HepG2 (cell line): ENCODE data around the gene ETV3L. TPM values are rescaled to one million over a fixed set of nuclear protein-coding genes. Genes with fewer than 3 reads are reported as not detected.

Experiments used
- ATAC-seq: fragments of 200-7000 bp; cut with Tn5 transposase; 3 replicates; pipeline ENCODE4 v1.9.1; 2020; ENCODE audit warnings: mild to moderate bottlenecking, moderate library complexity
- BruUV-seq: library from RNA; stranded (reverse); fragments of 400-500 nt; replicated peaks from 2 replicates; lab custom pipeline; 2021; lab: Mats Ljungman, UMichigan
- CTCF ChIA-PET: fragments of 300-600 bp; formaldehyde crosslinking; extraction: SDS; loops from one replicate; lab custom pipeline; 2021; ENCODE audit warnings: low total read pairs, inconsistent platforms, low intra/inter-chr PET ratio; lab: Yijun Ruan, JAX
- POLR2A ChIA-PET: fragments of 350-600 bp; sonication (Branson Sonifier 250); formaldehyde crosslinking; loops from one replicate; lab custom pipeline; 2020; ENCODE audit warnings: antibody characterized with exemption, inconsistent platforms; lab: Yijun Ruan, JAX
- DNase-seq: peaks from one replicate; pipeline ENCODE4 v3.0.0-alpha.2; 2015; ENCODE audit warnings: low spot score
- FAIRE-seq: peaks from 3 replicates; lab custom pipeline; 2011; peaks lifted over from hg19 to GRCh38; lab: Jason Lieb, UNC
- H2AFZ ChIP-seq: one replicate; pipeline ENCODE4 v1.6.1; 2011; ENCODE audit warnings: low read length, inconsistent platforms
- H3K27ac ChIP-seq: fragments of 300-600 bp; 3 replicates; pipeline ENCODE4 v1.8.0; 2011; ENCODE audit warnings: mixed run types, mild to moderate bottlenecking, mixed read lengths, low read length, inconsistent platforms; ENCODE audit not compliant: insufficient read depth; ENCODE audit errors: extremely low read length
- H3K27me3 ChIP-seq, 2 experiments: fragments of 200-600 bp in 1 of 2; 2 replicates in 1 of 2; 3 replicates in 1 of 2; pipeline versions ENCODE4 v1.6.0 to v1.8.0; 2011; ENCODE audit warnings: low read length in 2 of 2, mild to moderate bottlenecking in 2 of 2, moderate library complexity in 2 of 2, inconsistent platforms in 1 of 2; ENCODE audit not compliant: insufficient read depth in 2 of 2, control insufficient read depth in 1 of 2
- H3K36me3 ChIP-seq, 2 experiments: fragments of 200-600 bp in 1 of 2; replicated peaks in 1 of 2; 2 replicates in 1 of 2; 3 replicates in 1 of 2; pipeline versions ENCODE4 v1.5.1 to v1.8.0; 2011; ENCODE audit warnings: low read length in 2 of 2, inconsistent platforms in 1 of 2; ENCODE audit not compliant: insufficient read depth in 2 of 2, control insufficient read depth in 1 of 2
- H3K4me1 ChIP-seq: 2 replicates; pipeline ENCODE4 v1.5.1; 2012; ENCODE audit warnings: low read length, inconsistent platforms; ENCODE audit not compliant: insufficient read depth
- H3K4me2 ChIP-seq: 2 replicates; pipeline ENCODE4 v1.6.0; 2011; ENCODE audit warnings: low read depth, low read length, inconsistent platforms
- H3K4me3 ChIP-seq, 3 experiments: fragments of 200-600 bp in 1 of 3; sonication (generic), shearing (Covaris generic) in 1 of 3; replicated peaks in 1 of 3; 2 replicates each; pipeline ENCODE4 v1.5.1; 2011 to 2016; ENCODE audit warnings: low read length in 3 of 3, inconsistent platforms in 2 of 3, low read depth in 2 of 3, mild to moderate bottlenecking in 2 of 3, control low read depth in 1 of 3, mixed read lengths in 1 of 3; ENCODE audit not compliant: insufficient read depth in 1 of 3
- H3K79me2 ChIP-seq: one replicate; pipeline ENCODE4 v1.6.1; 2011; ENCODE audit warnings: low read length, inconsistent platforms; ENCODE audit not compliant: insufficient read depth
- H3K9ac ChIP-seq: 2 replicates; pipeline ENCODE4 v1.6.0; 2011; ENCODE audit warnings: mild to moderate bottlenecking, low read depth, low read length, inconsistent platforms; ENCODE audit not compliant: insufficient read depth
- H3K9me3 ChIP-seq: 2 replicates; pipeline ENCODE4 v1.5.1; 2012; ENCODE audit warnings: mild to moderate bottlenecking, low read length
- H4K20me1 ChIP-seq: 2 replicates; pipeline ENCODE4 v1.6.0; 2011; ENCODE audit warnings: inconsistent platforms, mild to moderate bottlenecking, low read length, moderate library complexity; ENCODE audit not compliant: insufficient read depth
- AKAP8 ChIP-seq: sonication (generic); formaldehyde crosslinking; IDR thresholded peaks from 2 replicates; pipeline ENCODE4 v1.5.1; 2020; ENCODE audit warnings: mild to moderate bottlenecking, missing genetic modification reagents
- ARNTL ChIP-seq: sonication (generic); formaldehyde crosslinking; IDR thresholded peaks from 2 replicates; pipeline ENCODE4 v1.4.0; 2020; ENCODE audit warnings: mild to moderate bottlenecking, missing genetic modification reagents
- ELF3 ChIP-seq: IDR thresholded peaks from 2 replicates; pipeline ENCODE4 v1.6.1; 2016; ENCODE audit warnings: missing genetic modification reagents, missing compliant biosample characterization
- MXI1 ChIP-seq: IDR thresholded peaks from 3 replicates; pipeline ENCODE4 v1.6.1; 2012; ENCODE audit warnings: low read depth, low read length, inconsistent platforms, borderline replicate concordance
- ZNF713 ChIP-seq: sonication (generic); formaldehyde crosslinking; IDR thresholded peaks from 2 replicates; pipeline ENCODE4 v1.4.0; 2020; ENCODE audit warnings: mild to moderate bottlenecking, missing genetic modification reagents
- ZNF839 ChIP-seq: sonication (generic); formaldehyde crosslinking; IDR thresholded peaks from 2 replicates; pipeline ENCODE4 v1.4.0; 2020; ENCODE audit warnings: missing genetic modification reagents, mild to moderate bottlenecking, borderline replicate concordance
- WGBS: methylation state at CpG from one replicate; pipeline ENCODE4 v1.1.6; 2017; ENCODE audit warnings: low lambda C conversion rate; 5-methylcytosine and 5-hydroxymethylcytosine counted together
- in situ Hi-C: cut with HindIII; loops from 2 replicates; pipeline ENCODE4 v1.10.0; 2017; ENCODE audit warnings: low pct_unique_long_range_greater_than_20kb; ENCODE audit not compliant: extremely low pct_ligation_motif_present
- intact Hi-C: fragments of 100-400 bp; cut with micrococcal nuclease; formaldehyde crosslinking; loops from one replicate; pipeline ENCODE4 v1.10.0; 2022; ENCODE audit not compliant: unreplicated experiment
- polyA plus RNA-seq, 8 experiments: library from polyadenylated mRNA; depleted of rRNA in 3 of 8; stranded (reverse) in 7 of 8; unstranded in 1 of 8; fragments of >200 nt; fragmentation: Illumina TruSeq in 4 of 8; extraction: Trizol in 4 of 8; gene quantifications; 2 replicates each; pipeline versions ENCODE4 v1.2.1 to v1.2.3, GENCODE V29; 2011 to 2016; ENCODE audit warnings: low read depth in 4 of 8, missing spikeins in 1 of 8, mixed read lengths in 1 of 8; ENCODE audit not compliant: insufficient read depth in 1 of 8
- total RNA-seq, 5 experiments: library from RNA; depleted of rRNA; stranded (reverse); fragments of >200 nt; fragmentation: Illumina TruSeq; extraction: Trizol; gene quantifications; 2 replicates each; pipeline ENCODE4 v1.2.3, GENCODE V29; 2016; ENCODE audit warnings: low read depth in 1 of 5
- TF ChIP-seq, protein P1 (sequence below): sonication (generic); formaldehyde crosslinking; IDR thresholded peaks from 2 replicates; pipeline ENCODE4 v1.5.1; 2020; ENCODE audit warnings: mild to moderate bottlenecking, missing genetic modification reagents, moderate library complexity
- TF ChIP-seq, protein P2 (sequence below): sonication (generic); formaldehyde crosslinking; IDR thresholded peaks from 2 replicates; pipeline ENCODE4 v1.5.0; 2020; ENCODE audit warnings: missing genetic modification reagents, mild to moderate bottlenecking, borderline replicate concordance
- TF ChIP-seq, protein P3 (sequence below): sonication (generic); formaldehyde crosslinking; IDR thresholded peaks from 2 replicates; pipeline ENCODE4 v1.5.1; 2020; ENCODE audit warnings: missing genetic modification reagents, mild to moderate bottlenecking, borderline replicate concordance

The ETV3L gene
- total and polyA plus RNA-seq, 2 of the 13 experiments (the other 11 are each of a cell fraction or from before 2014, with no cell fraction given), result not detected

GRCh38 chr1:157110003-157110402, 10.4 kb upstream of the ETV3L start (continued):
- TF ChIP-seq ARNTL (CRISPR knock-in tag) (no peak), ZNF839 (CRISPR knock-in tag) (no peak)
- TF ChIP-seq, protein P1, sequence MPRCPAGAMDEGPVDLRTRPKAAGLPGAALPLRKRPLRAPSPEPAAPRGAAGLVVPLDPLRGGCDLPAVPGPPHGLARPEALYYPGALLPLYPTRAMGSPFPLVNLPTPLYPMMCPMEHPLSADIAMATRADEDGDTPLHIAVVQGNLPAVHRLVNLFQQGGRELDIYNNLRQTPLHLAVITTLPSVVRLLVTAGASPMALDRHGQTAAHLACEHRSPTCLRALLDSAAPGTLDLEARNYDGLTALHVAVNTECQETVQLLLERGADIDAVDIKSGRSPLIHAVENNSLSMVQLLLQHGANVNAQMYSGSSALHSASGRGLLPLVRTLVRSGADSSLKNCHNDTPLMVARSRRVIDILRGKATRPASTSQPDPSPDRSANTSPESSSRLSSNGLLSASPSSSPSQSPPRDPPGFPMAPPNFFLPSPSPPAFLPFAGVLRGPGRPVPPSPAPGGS (CRISPR knock-in tag), result no peak
- TF ChIP-seq, protein P2, sequence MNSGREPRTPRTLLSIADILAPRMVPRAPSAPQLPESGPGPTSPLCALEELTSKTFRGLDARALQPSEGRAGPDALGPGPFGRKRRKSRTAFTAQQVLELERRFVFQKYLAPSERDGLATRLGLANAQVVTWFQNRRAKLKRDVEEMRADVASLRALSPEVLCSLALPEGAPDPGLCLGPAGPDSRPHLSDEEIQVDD (CRISPR knock-in tag), result no peak

DNA sequence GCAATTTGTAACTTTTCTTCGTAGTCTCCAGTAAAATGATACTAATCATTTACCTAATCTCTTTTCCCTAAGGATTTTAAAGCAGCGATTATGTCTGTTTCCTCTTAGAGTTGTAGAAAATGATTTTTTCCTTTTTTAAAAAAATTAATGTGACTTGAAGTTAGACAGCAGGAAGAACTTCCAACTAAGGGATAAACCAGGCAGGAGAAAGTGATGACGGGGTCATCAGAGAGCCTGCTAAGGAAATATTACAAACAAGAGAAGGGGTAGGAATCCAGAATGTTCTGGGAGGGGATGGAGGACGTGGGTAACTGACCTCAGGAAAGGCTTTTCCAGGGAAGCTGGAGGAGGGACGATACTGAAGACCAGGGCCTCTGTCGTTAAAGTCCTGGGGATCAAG, 8.8 kb upstream of the ETV3L start:
- no peak for FAIRE-seq
- Histone ChIP-seq H3K27ac (no peak overlapping the region), H4K20me1 (no peaks in the 10 kb centered on the region), H3K4me3 (no peak overlapping the region), H3K79me2 (no peaks in the 10 kb centered on the region), H3K9ac (no peak overlapping the region), H3K4me1 (no peaks in the 10 kb centered on the region), H3K9me3 (no peaks in the 10 kb centered on the region), H2AFZ (no peak overlapping the region), H3K36me3 (no peaks in the 10 kb centered on the region), H3K4me2 (no peak overlapping the region), H3K27me3 (peaks cover 17 to 78% of the 10 kb centered on the region in 2 experiments; a peak in 4 of 5 replicates)
- in situ Hi-C loops (no loop called here), intact Hi-C loops (no loop called here)
- 8% methylated on average over 6 of the region's 6 CpGs for WGBS
- CTCF ChIA-PET, result no interaction called here
- no TSS peak for BruUV-seq
- DNase-seq, result no peak
- ATAC-seq, result no peak
- TF ChIP-seq ELF3 (CRISPR knock-in tag) (no peak), MXI1 (no peak), AKAP8 (no peak), ZNF713 (CRISPR knock-in tag) (no peak)
- TF ChIP-seq, protein P3, sequence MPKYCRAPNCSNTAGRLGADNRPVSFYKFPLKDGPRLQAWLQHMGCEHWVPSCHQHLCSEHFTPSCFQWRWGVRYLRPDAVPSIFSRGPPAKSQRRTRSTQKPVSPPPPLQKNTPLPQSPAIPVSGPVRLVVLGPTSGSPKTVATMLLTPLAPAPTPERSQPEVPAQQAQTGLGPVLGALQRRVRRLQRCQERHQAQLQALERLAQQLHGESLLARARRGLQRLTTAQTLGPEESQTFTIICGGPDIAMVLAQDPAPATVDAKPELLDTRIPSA (CRISPR knock-in tag), result no peak
- POLR2A ChIA-PET, result no interaction called here
